Stimulated activated CD8-positive, alpha-beta memory T cell treated with anti-CD3 and anti-CD28 coated beads, Interleukin-15, amount 100 ng/mL, for 4 hours (primary cell): Measurements from ENCODE around the gene SPTBN1.
A peak's percentile ranks its signal among the peaks of the same experiment; 100 is the strongest.
"Not testable (repeated sequence)": the region's sequence is repeated elsewhere in the genome, so short reads cannot be mapped to it uniquely, and the experiment has no call there.

Experiments used
- DNase-seq, 2 donors: peaks; one replicate each; pipeline ENCODE4 v3.0.0-alpha.2; 2020; ENCODE audit warnings: low read depth in 2 of 2

Gene SPTBN1

GRCh38 chr2:54502731-54503130 is 46.6 kb downstream of the SPTBN1 start:
- no peak for DNase-seq

- DNase-seq, result no peak
Observed at GRCh38 chr2:54503192-54503591, 47.1 kb downstream of the SPTBN1 start.

- no peak for DNase-seq
Observed at GRCh38 chr2:54503828-54504227, 47.7 kb downstream of the SPTBN1 start.

- DNase-seq, result no peak
Observed at GRCh38 chr2:54504866-54505265, 48.7 kb downstream of the SPTBN1 start.

- DNase-seq, result no peak
Observed at GRCh38 chr2:54508541-54508940, 52.4 kb downstream of the SPTBN1 start.

- not testable (repeated sequence) for DNase-seq
Observed at GRCh38 chr2:54509043-54509442, 52.9 kb downstream of the SPTBN1 start.

GRCh38 chr2:54510916-54511315 is 54.8 kb downstream of the SPTBN1 start:
- no peak for DNase-seq

- DNase-seq, result no peak
Observed at GRCh38 chr2:54512183-54512582, 56.1 kb downstream of the SPTBN1 start.

GRCh38 chr2:54512663-54513362 is 56.7 kb downstream of the SPTBN1 start:
- DNase-seq, result no peak

GRCh38 chr2:54513363-54513715 is 57.2 kb downstream of the SPTBN1 start:
- DNase-seq, result no peak

- DNase-seq, result no peak
Observed at GRCh38 chr2:54514822-54515569, 58.9 kb downstream of the SPTBN1 start.

- no peak for DNase-seq
Observed at GRCh38 chr2:54516842-54517241, 60.7 kb downstream of the SPTBN1 start.

- not testable (repeated sequence) for DNase-seq
Observed at GRCh38 chr2:54518016-54518415, 61.9 kb downstream of the SPTBN1 start.

- DNase-seq, result no peak
Observed at GRCh38 chr2:54518430-54518829, 62.3 kb downstream of the SPTBN1 start.

GRCh38 chr2:54519841-54520459 is 63.8 kb downstream of the SPTBN1 start:
- no peak for DNase-seq

GRCh38 chr2:54520687-54521086 is 64.6 kb downstream of the SPTBN1 start:
- DNase-seq, result no peak

GRCh38 chr2:54522624-54523281 is 66.6 kb downstream of the SPTBN1 start:
- peak; percentile 4 to 34 for DNase-seq

- DNase-seq, result no peak
Observed at GRCh38 chr2:54523324-54523959, 67.3 kb downstream of the SPTBN1 start.

GRCh38 chr2:54524226-54524991 is 68.3 kb downstream of the SPTBN1 start:
- DNase-seq, result no peak

GRCh38 chr2:54525321-54525720 is 69.2 kb downstream of the SPTBN1 start:
- no peak for DNase-seq

GRCh38 chr2:54526226-54526879 is 70.2 kb downstream of the SPTBN1 start:
- no peak for DNase-seq
